HepG2 (cell line): ENCODE measurements around the gene STK17A. TPM values are rescaled to one million over a fixed set of nuclear protein-coding genes. Genes with fewer than 3 reads are reported as not detected.

ENCODE experiments used
- CBX1 ChIP-seq: IDR thresholded peaks from one replicate; pipeline ENCODE4 v1.6.1; 2016; ENCODE audit warnings: antibody characterized with exemption, low read depth
- DDIT3 ChIP-seq: sonication (generic); formaldehyde crosslinking; IDR thresholded peaks from 2 replicates; pipeline ENCODE4 v1.4.0; 2020; ENCODE audit warnings: mild to moderate bottlenecking, missing genetic modification reagents
- ESRRA ChIP-seq: sonication (generic); formaldehyde crosslinking; IDR thresholded peaks from 2 replicates; pipeline ENCODE4 v1.5.1; 2020; ENCODE audit warnings: mild to moderate bottlenecking, low read depth, missing genetic modification reagents
- FOXK1 ChIP-seq: sonication (generic); formaldehyde crosslinking; IDR thresholded peaks from 2 replicates; pipeline ENCODE4 v1.4.0; 2020; ENCODE audit warnings: low read depth, missing genetic modification reagents, borderline replicate concordance
- FOXO1 ChIP-seq: sonication (generic); formaldehyde crosslinking; IDR thresholded peaks from 2 replicates; pipeline ENCODE4 v1.4.0; 2020; ENCODE audit warnings: missing genetic modification reagents
- HOXD1 ChIP-seq: sonication (generic); formaldehyde crosslinking; IDR thresholded peaks from 2 replicates; pipeline ENCODE4 v1.5.0; 2020; ENCODE audit warnings: missing genetic modification reagents
- IRF2 ChIP-seq: IDR thresholded peaks from 2 replicates; pipeline ENCODE4 v1.6.1; 2018; ENCODE audit warnings: missing genetic modification reagents, missing compliant biosample characterization
- KAT8 ChIP-seq: IDR thresholded peaks from 2 replicates; pipeline ENCODE4 v1.6.1; 2016; ENCODE audit warnings: missing genetic modification reagents, missing compliant biosample characterization
- KMT2B ChIP-seq: IDR thresholded peaks from 2 replicates; pipeline ENCODE4 v1.6.1; 2016; ENCODE audit warnings: missing genetic modification reagents, missing compliant biosample characterization
- MIER2 ChIP-seq: IDR thresholded peaks from 2 replicates; pipeline ENCODE4 v1.6.1; 2016; ENCODE audit warnings: missing biosample characterization, missing genetic modification reagents
- MTA3 ChIP-seq: sonication (generic); formaldehyde crosslinking; IDR thresholded peaks from 2 replicates; pipeline ENCODE4 v1.4.0; 2020; ENCODE audit warnings: missing genetic modification reagents
- MXD1 ChIP-seq: sonication (generic); formaldehyde crosslinking; IDR thresholded peaks from 2 replicates; pipeline ENCODE4 v1.4.0; 2020; ENCODE audit warnings: mild to moderate bottlenecking, missing genetic modification reagents
- PHF21A ChIP-seq: sonication (generic); formaldehyde crosslinking; IDR thresholded peaks from 2 replicates; pipeline ENCODE4 v1.5.0; 2020; ENCODE audit warnings: mild to moderate bottlenecking, missing genetic modification reagents
- REST ChIP-seq, 2 experiments: IDR thresholded peaks; 2 replicates each; pipeline ENCODE4 v1.6.1; 2011 to 2012; ENCODE audit warnings: low read length in 2 of 2, borderline replicate concordance in 1 of 2, low read depth in 1 of 2, mild to moderate bottlenecking in 1 of 2, moderate library complexity in 1 of 2
- ZBTB7B ChIP-seq: sonication (generic); formaldehyde crosslinking; IDR thresholded peaks from 2 replicates; pipeline ENCODE4 v1.4.0; 2020; ENCODE audit warnings: missing genetic modification reagents
- ZEB1 ChIP-seq: IDR thresholded peaks from 2 replicates; pipeline ENCODE4 v1.6.1; 2012; ENCODE audit warnings: mild to moderate bottlenecking, low read depth, inconsistent platforms; ENCODE audit not compliant: insufficient replicate concordance
- ZFP36L1 ChIP-seq: sonication (generic); formaldehyde crosslinking; IDR thresholded peaks from 2 replicates; pipeline ENCODE4 v1.8.0; 2022; ENCODE audit warnings: mild to moderate bottlenecking, missing genetic modification reagents, moderate library complexity
- ZFX ChIP-seq: sonication (generic); formaldehyde crosslinking; IDR thresholded peaks from 2 replicates; pipeline ENCODE4 v1.4.0; 2020; ENCODE audit warnings: mild to moderate bottlenecking, low read depth, missing genetic modification reagents, moderate library complexity
- ZNF557 ChIP-seq: sonication (generic); formaldehyde crosslinking; IDR thresholded peaks from 2 replicates; pipeline ENCODE4 v1.4.0; 2020; ENCODE audit warnings: missing genetic modification reagents
- ZNF558 ChIP-seq: sonication (generic); formaldehyde crosslinking; IDR thresholded peaks from 2 replicates; pipeline ENCODE4 v1.9.0; 2022; ENCODE audit warnings: mild to moderate bottlenecking, missing genetic modification reagents, borderline replicate concordance
- ZNF678 ChIP-seq: sonication (generic); formaldehyde crosslinking; IDR thresholded peaks from 2 replicates; pipeline ENCODE4 v1.4.0; 2020; ENCODE audit warnings: mild to moderate bottlenecking, missing genetic modification reagents
- ZNF792 ChIP-seq: IDR thresholded peaks from 2 replicates; pipeline ENCODE4 v1.6.1; 2016
- ZNF800 ChIP-seq: sonication (generic); formaldehyde crosslinking; IDR thresholded peaks from 2 replicates; pipeline ENCODE4 v1.4.0; 2020; ENCODE audit warnings: missing genetic modification reagents
- ZNF878 ChIP-seq: sonication (generic); formaldehyde crosslinking; IDR thresholded peaks from 2 replicates; pipeline ENCODE4 v1.8.1; 2023; ENCODE audit warnings: mild to moderate bottlenecking, missing genetic modification reagents, moderate library complexity
- polyA plus RNA-seq, 8 experiments: library from polyadenylated mRNA; depleted of rRNA in 3 of 8; stranded (reverse) in 7 of 8; unstranded in 1 of 8; fragments of >200 nt; fragmentation: Illumina TruSeq in 4 of 8; extraction: Trizol in 4 of 8; gene quantifications; 2 replicates each; pipeline versions ENCODE4 v1.2.1 to v1.2.3, GENCODE V29; 2011 to 2016; ENCODE audit warnings: low read depth in 4 of 8, missing spikeins in 1 of 8, mixed read lengths in 1 of 8; ENCODE audit not compliant: insufficient read depth in 1 of 8
- total RNA-seq, 5 experiments: library from RNA; depleted of rRNA; stranded (reverse); fragments of >200 nt; fragmentation: Illumina TruSeq; extraction: Trizol; gene quantifications; 2 replicates each; pipeline ENCODE4 v1.2.3, GENCODE V29; 2016; ENCODE audit warnings: low read depth in 1 of 5

Gene STK17A
- total and polyA plus RNA-seq, 2 of the 13 experiments (the other 11 are each of a cell fraction or from before 2014, with no cell fraction given) = 18.6 to 24.3 TPM

- TF ChIP-seq KAT8 (CRISPR knock-in tag) (peak; percentile 48; the same call in 1 of the 2 replicates), FOXK1 (peak; percentile 32; the same call in 1 of the 2 replicates), ZNF558 (CRISPR knock-in tag) (peak; percentile 76), HOXD1 (CRISPR knock-in tag) (0 out of 2 replicates have a peak, but pooled peaks have one; percentile 26), MIER2 (0 out of 2 replicates have a peak, but pooled peaks have one; percentile 61), FOXO1 (CRISPR knock-in tag) (peak; percentile 50; the same call in 1 of the 2 replicates), MTA3 (CRISPR knock-in tag) (no peak), ZFP36L1 (CRISPR knock-in tag) (0 out of 2 replicates have a peak, but pooled peaks have one; percentile 74), PHF21A (CRISPR knock-in tag) (peak; percentile 31; the same call in 1 of the 2 replicates), ZNF792 (CRISPR knock-in tag) (peak; percentile 54; the same call in 1 of the 2 replicates), ZNF878 (CRISPR knock-in tag) (no peak), MXD1 (CRISPR knock-in tag) (peak; percentile 69; the same call in 1 of the 2 replicates), DDIT3 (no peak), ZNF678 (CRISPR knock-in tag) (no peak), ESRRA (peak; percentile 58; the same call in 1 of the 2 replicates), ZBTB7B (CRISPR knock-in tag) (0 out of 2 replicates have a peak, but pooled peaks have one; percentile 48), REST (IDR thresholded peaks at IDR 0.05; ENCODE audit: borderline replicate concordance in 1 of 2, low read depth in 1 of 2, low read length in 2 of 2) (peak in 1 of 2 experiments; percentile 48; a peak in 1 of 4 replicates), IRF2 (CRISPR knock-in tag) (peak; percentile 74), KMT2B (CRISPR knock-in tag) (peak; percentile 66; the same call in 1 of the 2 replicates), CBX1 (peak; percentile 73), ZNF557 (CRISPR knock-in tag) (no peak), ZNF800 (CRISPR knock-in tag) (peak; percentile 7; the same call in 1 of the 2 replicates), ZEB1 (peak; percentile 81), ZFX (CRISPR knock-in tag) (peak; percentile 70)
Observed at GRCh38 chr7:43582503-43583423, at the start of gene STK17A (continued).
